Measurements from ENCODE around the gene ABHD8. TPM values are rescaled to one million over a fixed set of nuclear protein-coding genes. Genes with fewer than 3 reads are reported as not detected.
A peak's percentile ranks its signal among the peaks of the same experiment; 100 is the strongest.

The ABHD8 gene
- total RNA-seq, 1 donor from 2014 or later = 8.9 TPM

DNA sequence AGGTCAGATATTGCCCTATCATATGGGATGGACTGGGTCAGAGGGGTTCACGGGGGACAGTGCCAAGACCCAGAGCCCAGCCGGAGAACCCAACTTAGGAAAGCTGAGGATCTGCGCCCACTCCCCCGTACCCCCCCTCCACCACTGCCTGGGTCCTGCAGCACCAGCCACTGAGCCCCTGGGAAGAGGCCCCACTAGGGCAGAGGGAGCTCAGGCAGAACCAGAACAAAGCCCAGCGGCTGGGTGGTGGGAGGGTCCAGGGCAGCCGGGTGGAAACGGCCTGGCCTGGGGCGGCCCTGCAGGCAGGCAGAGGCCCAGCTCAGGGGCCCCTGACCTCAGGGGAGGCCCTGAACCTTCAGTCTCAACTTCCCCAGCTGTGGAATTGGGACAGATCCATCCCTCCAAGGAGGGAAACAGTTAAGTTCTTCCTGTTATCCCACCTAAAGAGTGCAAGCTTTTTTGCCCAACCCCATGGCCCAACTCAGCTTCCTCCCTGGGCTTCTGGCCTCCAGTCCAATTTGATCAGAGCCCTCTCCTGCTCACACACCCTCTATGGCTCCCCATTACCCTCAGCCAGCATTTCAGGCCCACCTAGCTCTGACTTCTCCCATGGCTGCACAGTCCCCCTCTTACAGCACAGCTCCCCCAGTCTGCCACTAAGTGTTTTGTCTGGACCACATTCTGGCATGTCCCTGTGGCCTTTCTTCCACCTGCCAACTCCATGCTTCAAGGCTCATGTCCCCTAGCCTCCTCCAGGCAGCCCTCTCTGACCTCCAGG is 60.6 kb downstream of the ABHD8 start:
- Mint-ChIP-seq H3K4me3 (ENCODE audit: unreplicated experiment) (peak overlapping the region; percentile 97), H3K27ac (ENCODE audit: unreplicated experiment) (peak overlapping the region; percentile 52), H3K27me3 (ENCODE audit: unreplicated experiment) (peaks cover 23% of the 10 kb centered on the region), H3K9me3 (ENCODE audit: unreplicated experiment) (no peaks in the 10 kb centered on the region), H3K4me1 (ENCODE audit: unreplicated experiment) (peaks cover 22% of the 10 kb centered on the region), H3K36me3 (ENCODE audit: low read depth, unreplicated experiment) (peaks cover 17% of the 10 kb centered on the region)
- TF ChIP-seq, protein P1, sequence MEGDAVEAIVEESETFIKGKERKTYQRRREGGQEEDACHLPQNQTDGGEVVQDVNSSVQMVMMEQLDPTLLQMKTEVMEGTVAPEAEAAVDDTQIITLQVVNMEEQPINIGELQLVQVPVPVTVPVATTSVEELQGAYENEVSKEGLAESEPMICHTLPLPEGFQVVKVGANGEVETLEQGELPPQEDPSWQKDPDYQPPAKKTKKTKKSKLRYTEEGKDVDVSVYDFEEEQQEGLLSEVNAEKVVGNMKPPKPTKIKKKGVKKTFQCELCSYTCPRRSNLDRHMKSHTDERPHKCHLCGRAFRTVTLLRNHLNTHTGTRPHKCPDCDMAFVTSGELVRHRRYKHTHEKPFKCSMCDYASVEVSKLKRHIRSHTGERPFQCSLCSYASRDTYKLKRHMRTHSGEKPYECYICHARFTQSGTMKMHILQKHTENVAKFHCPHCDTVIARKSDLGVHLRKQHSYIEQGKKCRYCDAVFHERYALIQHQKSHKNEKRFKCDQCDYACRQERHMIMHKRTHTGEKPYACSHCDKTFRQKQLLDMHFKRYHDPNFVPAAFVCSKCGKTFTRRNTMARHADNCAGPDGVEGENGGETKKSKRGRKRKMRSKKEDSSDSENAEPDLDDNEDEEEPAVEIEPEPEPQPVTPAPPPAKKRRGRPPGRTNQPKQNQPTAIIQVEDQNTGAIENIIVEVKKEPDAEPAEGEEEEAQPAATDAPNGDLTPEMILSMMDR (IDR thresholded peaks at IDR 0.05; ENCODE audit: unreplicated experiment) = no peak
- no peak for DNase-seq (ENCODE audit: low spot score)

Other genes starting within 250 kb of the ABHD8 start
- 6.9 TPM for gene HAUS8, start 228.0 kb downstream of the ABHD8 start, total RNA-seq (ENCODE audit: unreplicated experiment)
- gene MYO9B, start 227.6 kb downstream of the ABHD8 start, total RNA-seq (ENCODE audit: unreplicated experiment) = 62.4 TPM
- gene USE1, start 88.1 kb downstream of the ABHD8 start, total RNA-seq (ENCODE audit: unreplicated experiment) = 13.0 TPM
- gene OCEL1, start 77.2 kb downstream of the ABHD8 start, total RNA-seq (ENCODE audit: unreplicated experiment) = 16.5 TPM
- 69.9 TPM for gene NR2F6, start 57.5 kb downstream of the ABHD8 start, total RNA-seq (ENCODE audit: unreplicated experiment)
- gene USHBP1, start 38.7 kb downstream of the ABHD8 start, total RNA-seq (ENCODE audit: unreplicated experiment) = 54.2 TPM
- 136 TPM for gene BABAM1, start 36.0 kb downstream of the ABHD8 start, total RNA-seq (ENCODE audit: unreplicated experiment)
- gene ANKLE1, start 21.5 kb downstream of the ABHD8 start, total RNA-seq (ENCODE audit: unreplicated experiment) = 2.3 TPM
- 60.2 TPM for gene MRPL34, start 2.4 kb upstream of the ABHD8 start, total RNA-seq (ENCODE audit: unreplicated experiment)
- 44.7 TPM for gene DDA1, start 6.1 kb upstream of the ABHD8 start, total RNA-seq (ENCODE audit: unreplicated experiment)
- gene ANO8, start 31.4 kb upstream of the ABHD8 start, total RNA-seq (ENCODE audit: unreplicated experiment) = 19.0 TPM
- 27.3 TPM for gene GTPBP3, start 34.1 kb upstream of the ABHD8 start, total RNA-seq (ENCODE audit: unreplicated experiment)
- 1,569 TPM for gene PLVAP, start 73.9 kb upstream of the ABHD8 start, total RNA-seq (ENCODE audit: unreplicated experiment)
- gene CCDC194, start 90.8 kb upstream of the ABHD8 start, total RNA-seq (ENCODE audit: unreplicated experiment) = 2.7 TPM
- 97.8 TPM for gene BST2, start 102.2 kb upstream of the ABHD8 start, total RNA-seq (ENCODE audit: unreplicated experiment)
- gene MVB12A, start 116.6 kb upstream of the ABHD8 start, total RNA-seq (ENCODE audit: unreplicated experiment) = 107 TPM
- gene TMEM221, start 145.2 kb upstream of the ABHD8 start, total RNA-seq (ENCODE audit: unreplicated experiment) = 1.4 TPM
- not detected for gene NXNL1, start 157.5 kb upstream of the ABHD8 start, total RNA-seq (ENCODE audit: unreplicated experiment)
- gene SLC27A1, start 167.1 kb upstream of the ABHD8 start, total RNA-seq (ENCODE audit: unreplicated experiment) = 30.2 TPM
- gene PGLS, start 208.2 kb upstream of the ABHD8 start, total RNA-seq (ENCODE audit: unreplicated experiment) = 184 TPM